GM06990 (cell line): Measurements from ENCODE around the gene ATP6V1G2.

ENCODE experiments used
- DNase-seq: peaks from one replicate; pipeline ENCODE4 v3.0.0-alpha.2; 2011; ENCODE audit not compliant: insufficient read length; ENCODE audit errors: extremely low read depth
- H3K27me3 ChIP-seq: replicated peaks from 2 replicates; pipeline ENCODE4 v1.6.0; 2011; ENCODE audit warnings: low read length; ENCODE audit not compliant: control insufficient read depth, insufficient read depth
- H3K36me3 ChIP-seq: 2 replicates; pipeline ENCODE4 v1.5.1; 2011; ENCODE audit warnings: low read length; ENCODE audit not compliant: control insufficient read depth, insufficient read depth
- H3K4me3 ChIP-seq: replicated peaks from 2 replicates; pipeline ENCODE4 v1.5.1; 2011; ENCODE audit warnings: low read depth, mild to moderate bottlenecking, control low read depth, low read length
- TF ChIP-seq, protein P1 (sequence below): IDR thresholded peaks from 2 replicates; pipeline ENCODE4 v1.5.1; 2011; ENCODE audit warnings: low read length, control low read depth, mild to moderate bottlenecking, inconsistent platforms; ENCODE audit not compliant: insufficient read depth, poor library complexity, severe bottlenecking

ATP6V1G2 gene

DNA sequence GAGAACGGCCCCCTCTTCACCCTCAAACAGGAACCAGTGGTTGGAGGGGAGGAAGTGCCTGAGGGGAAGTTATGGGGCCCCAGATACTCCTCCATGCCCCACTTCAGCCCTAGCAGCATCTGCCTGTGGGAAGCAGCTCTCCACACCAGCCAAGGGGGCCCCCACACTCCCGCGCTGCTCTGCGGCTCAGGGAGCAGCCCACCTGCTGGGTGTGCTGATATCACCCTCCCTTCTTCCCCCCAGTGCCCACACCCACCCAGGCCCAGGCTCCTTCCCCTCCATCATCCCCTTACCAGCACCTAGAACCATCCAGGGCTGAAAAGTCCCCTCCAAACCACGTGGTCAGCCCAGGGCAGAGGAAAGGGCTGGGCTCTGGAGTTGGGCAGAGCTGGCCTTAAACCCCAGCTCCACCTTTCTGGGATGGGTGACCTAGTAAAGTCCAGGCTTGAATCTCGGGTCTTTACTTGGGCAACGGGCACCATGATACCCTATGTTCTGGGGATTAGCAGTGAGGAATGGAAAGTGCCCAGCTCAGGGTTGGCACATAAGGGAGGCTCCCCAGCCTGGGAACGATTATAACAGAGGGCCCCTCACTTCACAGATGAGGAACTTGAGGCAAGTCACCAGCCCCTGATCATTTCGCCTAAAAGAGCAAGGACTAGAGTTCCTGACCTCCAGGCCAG, 40.3 kb upstream of the ATP6V1G2 start:
- TF ChIP-seq, protein P1, sequence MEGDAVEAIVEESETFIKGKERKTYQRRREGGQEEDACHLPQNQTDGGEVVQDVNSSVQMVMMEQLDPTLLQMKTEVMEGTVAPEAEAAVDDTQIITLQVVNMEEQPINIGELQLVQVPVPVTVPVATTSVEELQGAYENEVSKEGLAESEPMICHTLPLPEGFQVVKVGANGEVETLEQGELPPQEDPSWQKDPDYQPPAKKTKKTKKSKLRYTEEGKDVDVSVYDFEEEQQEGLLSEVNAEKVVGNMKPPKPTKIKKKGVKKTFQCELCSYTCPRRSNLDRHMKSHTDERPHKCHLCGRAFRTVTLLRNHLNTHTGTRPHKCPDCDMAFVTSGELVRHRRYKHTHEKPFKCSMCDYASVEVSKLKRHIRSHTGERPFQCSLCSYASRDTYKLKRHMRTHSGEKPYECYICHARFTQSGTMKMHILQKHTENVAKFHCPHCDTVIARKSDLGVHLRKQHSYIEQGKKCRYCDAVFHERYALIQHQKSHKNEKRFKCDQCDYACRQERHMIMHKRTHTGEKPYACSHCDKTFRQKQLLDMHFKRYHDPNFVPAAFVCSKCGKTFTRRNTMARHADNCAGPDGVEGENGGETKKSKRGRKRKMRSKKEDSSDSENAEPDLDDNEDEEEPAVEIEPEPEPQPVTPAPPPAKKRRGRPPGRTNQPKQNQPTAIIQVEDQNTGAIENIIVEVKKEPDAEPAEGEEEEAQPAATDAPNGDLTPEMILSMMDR: no peak

DNA sequence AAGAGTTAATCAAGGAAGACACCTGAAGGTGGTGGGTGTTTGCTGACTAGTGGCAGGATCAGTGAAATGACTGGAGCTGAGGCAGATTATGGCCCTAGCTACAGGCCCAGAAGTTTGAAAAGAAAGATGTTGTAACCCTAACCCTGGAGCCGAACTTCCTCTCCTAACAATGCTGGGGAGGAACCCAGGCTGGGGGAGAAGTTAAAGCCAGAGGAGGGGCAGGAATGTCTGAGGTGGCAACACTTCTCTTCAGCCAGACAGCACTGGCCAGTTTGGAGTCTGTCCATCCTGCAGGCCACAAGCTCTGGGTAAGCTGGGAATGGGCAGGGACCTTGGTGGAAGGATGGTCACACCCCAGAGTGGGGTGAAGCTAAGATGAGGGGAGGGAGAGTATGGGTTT, 39.6 kb upstream of the ATP6V1G2 start, which contains the start of gene LST1:
Gene LST1 (plus strand): TSS at position 270 of the 400 bp plus-strand sequence. CDS start 1,023 bp downstream, outside the sequence.
- TF ChIP-seq, protein P1: no peak
- H3K36me3 ChIP-seq: no peaks in the 10 kb centered on the region
- no peaks in the 10 kb centered on the region for H3K27me3 ChIP-seq
- no peak within 1 kb of the TSS for H3K4me3 ChIP-seq
- DNase-seq: no peak

More for the DNA sequence above, 40.3 kb upstream of the ATP6V1G2 start:
- DNase-seq: no peak
- Histone ChIP-seq H3K4me3 (no peak overlapping the region), H3K36me3 (no peaks in the 10 kb centered on the region), H3K27me3 (no peaks in the 10 kb centered on the region)

DNA sequence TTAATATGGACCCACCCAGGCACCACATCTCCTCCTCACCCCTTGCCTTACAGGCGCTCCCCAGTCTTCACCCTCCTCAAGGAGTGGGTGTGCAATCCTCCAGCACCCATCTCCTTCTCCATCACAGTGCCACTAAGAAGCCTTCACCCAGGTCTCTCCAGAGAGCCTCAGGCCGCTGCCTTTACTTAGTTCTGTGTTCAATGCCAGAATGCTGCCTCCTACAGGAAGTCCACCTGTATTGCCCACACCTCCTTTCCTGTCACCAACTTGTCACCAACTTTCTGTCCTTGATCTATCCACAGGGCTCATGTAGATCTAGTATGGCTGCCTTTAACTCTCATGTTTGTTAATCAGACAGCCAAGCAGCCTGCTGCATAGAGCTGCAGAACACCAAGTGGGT, 39.1 kb upstream of the ATP6V1G2 start:
- Histone ChIP-seq H3K36me3 (no peaks in the 10 kb centered on the region), H3K27me3 (no peaks in the 10 kb centered on the region), H3K4me3 (no peak overlapping the region)
- TF ChIP-seq, protein P1: peak; percentile 73
- DNase-seq: no peak

DNA sequence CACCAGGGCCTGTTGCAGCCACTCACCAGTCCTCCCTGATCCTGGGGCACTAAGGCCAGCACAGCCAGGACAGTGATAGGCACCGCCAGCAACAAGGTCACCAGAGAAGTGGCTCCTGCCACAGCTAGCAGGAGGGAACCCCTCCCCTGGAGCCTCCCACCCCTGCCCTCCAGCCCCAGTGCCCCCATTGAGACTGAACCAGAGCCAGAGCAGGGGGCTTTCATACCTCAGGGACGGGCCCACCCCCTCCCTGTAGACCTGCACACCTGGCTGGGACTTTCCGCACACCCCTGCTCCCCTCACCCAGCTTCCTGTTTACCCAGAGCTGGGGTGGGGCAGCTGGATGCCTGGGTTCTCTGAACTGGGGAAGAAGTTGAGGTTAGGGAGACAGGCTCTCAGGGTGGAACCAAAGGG, 35.8 kb upstream of the ATP6V1G2 start, which contains the start of gene LTB:
Gene LTB (minus strand): TSS at position 195 of the 414 bp plus-strand sequence. CDS start 7 bp downstream, at position 188.
- Histone ChIP-seq H3K36me3 (peaks cover 8% of the 10 kb centered on the region), H3K27me3 (no peaks in the 10 kb centered on the region), H3K4me3 (peak within 1 kb of the TSS; percentile 69)
- no peak for DNase-seq
- TF ChIP-seq, protein P1: no peak

DNA sequence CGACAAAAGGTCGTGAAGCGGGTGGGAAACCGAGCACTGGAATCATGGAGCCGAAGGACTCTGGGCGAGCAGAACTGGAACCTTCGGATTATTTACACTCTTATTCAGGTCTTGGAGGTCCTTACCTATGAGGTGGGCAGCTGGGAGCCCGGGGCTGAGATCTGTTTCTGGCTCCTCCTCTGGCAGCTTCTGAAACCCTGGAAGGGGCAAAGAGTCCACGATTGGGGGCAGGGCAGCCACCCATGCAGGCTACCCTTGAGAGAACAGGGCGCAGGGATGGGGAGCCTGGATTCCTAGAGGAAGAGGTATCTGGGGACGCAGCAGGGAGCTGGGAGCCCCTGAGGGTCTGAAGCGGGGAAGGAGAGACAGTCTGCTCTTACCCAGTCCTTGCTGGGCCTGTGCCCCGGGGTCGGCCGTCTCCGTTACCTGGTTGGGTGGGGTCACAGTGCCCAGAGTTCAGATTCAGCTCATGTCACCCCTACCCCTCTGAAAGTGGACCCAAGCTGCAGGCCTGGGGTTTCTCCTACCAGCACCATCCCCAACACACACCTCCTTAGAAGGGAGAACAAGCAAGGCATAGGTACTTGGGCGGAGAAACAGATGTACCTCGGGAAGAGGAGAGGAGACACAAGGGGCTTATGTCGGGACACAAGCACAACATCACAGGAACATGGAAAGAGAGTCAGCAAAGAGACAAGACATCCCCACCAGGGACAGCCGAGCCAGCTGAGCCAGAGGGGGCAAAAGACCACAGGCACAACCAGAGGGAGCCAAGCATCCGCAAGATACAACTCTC, 35.2 kb upstream of the ATP6V1G2 start:
- Histone ChIP-seq H3K4me3 (peak overlapping the region; percentile 69), H3K27me3 (no peaks in the 10 kb centered on the region), H3K36me3 (peaks cover 11% of the 10 kb centered on the region)
- TF ChIP-seq, protein P1: no peak
- no peak for DNase-seq
